ENCODE data around the gene SNRNP200. TPM values are rescaled to one million over a fixed set of nuclear protein-coding genes. Genes with fewer than 3 reads are reported as not detected.
"Not testable (repeated sequence)": the region's sequence is repeated elsewhere in the genome, so short reads cannot be mapped to it uniquely, and the experiment has no call there.

Gene SNRNP200
- total RNA-seq, 2 donors from 2014 or later = 190 to 211 TPM

DNA sequence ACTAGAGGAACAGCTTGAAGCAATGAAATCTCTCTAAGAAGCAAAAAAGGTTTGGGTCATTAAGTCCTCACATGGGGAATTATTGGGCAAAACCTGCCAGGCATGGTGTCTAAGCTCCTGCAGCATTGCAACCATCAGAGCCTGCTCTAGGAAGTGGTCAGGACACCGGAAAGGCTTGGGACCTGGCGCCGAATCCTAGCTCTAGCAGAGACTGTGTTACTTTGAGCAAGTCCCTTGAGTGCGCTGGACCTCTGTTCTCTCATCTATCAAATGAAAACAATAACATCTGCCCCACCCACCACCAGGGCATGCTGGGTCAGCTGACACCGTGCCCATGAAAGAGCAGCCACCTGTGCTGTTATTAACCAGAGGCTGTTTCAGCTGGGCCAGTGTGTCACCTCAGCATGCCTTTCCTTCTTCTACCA is 45.8 kb downstream of the SNRNP200 start:
- no peaks in the 10 kb centered on the region for H3K9me3 ChIP-seq (ENCODE audit: control insufficient read depth, low read length)
- H3K4me1 Mint-ChIP-seq = peaks cover 10% of the 10 kb centered on the region
- H3K4me3 ChIP-seq (ENCODE audit: low read length) = no peak overlapping the region
- TF ChIP-seq, protein P1, sequence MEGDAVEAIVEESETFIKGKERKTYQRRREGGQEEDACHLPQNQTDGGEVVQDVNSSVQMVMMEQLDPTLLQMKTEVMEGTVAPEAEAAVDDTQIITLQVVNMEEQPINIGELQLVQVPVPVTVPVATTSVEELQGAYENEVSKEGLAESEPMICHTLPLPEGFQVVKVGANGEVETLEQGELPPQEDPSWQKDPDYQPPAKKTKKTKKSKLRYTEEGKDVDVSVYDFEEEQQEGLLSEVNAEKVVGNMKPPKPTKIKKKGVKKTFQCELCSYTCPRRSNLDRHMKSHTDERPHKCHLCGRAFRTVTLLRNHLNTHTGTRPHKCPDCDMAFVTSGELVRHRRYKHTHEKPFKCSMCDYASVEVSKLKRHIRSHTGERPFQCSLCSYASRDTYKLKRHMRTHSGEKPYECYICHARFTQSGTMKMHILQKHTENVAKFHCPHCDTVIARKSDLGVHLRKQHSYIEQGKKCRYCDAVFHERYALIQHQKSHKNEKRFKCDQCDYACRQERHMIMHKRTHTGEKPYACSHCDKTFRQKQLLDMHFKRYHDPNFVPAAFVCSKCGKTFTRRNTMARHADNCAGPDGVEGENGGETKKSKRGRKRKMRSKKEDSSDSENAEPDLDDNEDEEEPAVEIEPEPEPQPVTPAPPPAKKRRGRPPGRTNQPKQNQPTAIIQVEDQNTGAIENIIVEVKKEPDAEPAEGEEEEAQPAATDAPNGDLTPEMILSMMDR (conservative IDR thresholded peaks at IDR 0.05) = no peak
- H3K27me3 Mint-ChIP-seq (ENCODE audit: insufficient read depth) = no peaks in the 10 kb centered on the region
- WGBS, 2 experiments (ENCODE audit: insufficient coverage in 1 of 2, insufficient read length in 1 of 2) = 95 to 96% methylated on average over 5 of the region's 5 CpGs
- H3K9me3 Mint-ChIP-seq = no peaks in the 10 kb centered on the region
- peaks cover 22% of the 10 kb centered on the region for H3K36me3 Mint-ChIP-seq (ENCODE audit: low read depth)
- H3K27me3 ChIP-seq (ENCODE audit: control insufficient read depth, insufficient read depth, low read length, poor library complexity, severe bottlenecking) = no peaks in the 10 kb centered on the region
- no peak overlapping the region for H3K9ac ChIP-seq (ENCODE audit: extremely low read depth, low read length, poor library complexity, severe bottlenecking)
- H3K4me3 Mint-ChIP-seq = no peak overlapping the region
- H3K4me1 ChIP-seq (ENCODE audit: control insufficient read depth, insufficient read depth, low read length) = peaks cover 5% of the 10 kb centered on the region
- DNase-seq = no peak
- no peak overlapping the region for H3K27ac Mint-ChIP-seq
- peaks cover 41% of the 10 kb centered on the region for H3K36me3 ChIP-seq (ENCODE audit: control insufficient read depth, insufficient read depth, low read length)
- H3K27ac ChIP-seq (ENCODE audit: low read depth, low read length) = no peak overlapping the region

DNA sequence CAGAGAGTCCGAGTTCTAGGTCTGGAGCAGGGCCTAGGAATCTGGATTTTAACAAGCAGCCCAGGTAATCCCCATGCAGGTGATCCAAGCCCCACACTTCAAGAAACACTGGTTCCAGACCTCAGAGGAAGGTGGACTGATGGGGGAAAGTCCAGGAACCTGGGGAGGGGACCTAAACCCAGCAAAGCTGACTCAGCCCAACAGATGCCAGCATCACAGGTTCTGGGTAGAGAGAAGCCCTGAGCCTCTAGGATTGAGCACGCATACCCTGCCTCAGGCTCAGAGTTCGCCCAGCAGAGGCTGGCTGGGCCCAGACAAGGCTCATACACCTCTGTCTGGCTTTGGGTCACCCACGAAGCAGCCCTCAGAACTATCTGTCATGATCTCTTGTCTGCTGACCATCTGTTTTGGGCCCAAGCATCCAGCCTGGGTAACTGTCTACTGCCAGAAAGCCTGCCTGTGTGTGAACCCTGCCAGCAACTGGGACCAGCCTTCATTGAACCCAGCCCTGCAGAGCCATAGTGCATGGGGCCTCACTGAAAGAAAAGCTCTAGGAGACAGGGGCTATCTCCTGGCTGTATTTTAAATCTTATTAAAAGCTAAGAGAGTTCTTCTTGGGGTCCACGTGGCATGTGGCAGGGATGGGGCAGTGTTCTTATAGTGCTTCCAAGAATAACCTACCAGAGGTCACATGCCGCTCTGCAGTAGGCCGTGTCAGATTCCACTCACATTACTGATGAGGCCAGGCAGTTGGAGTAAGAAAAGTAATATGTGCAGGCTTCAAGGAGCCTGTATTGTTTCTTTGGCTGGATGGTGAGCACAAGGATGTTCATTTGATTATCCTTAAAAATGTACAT is 47.0 kb downstream of the SNRNP200 start:
- Mint-ChIP-seq H3K4me1 (peaks cover 7% of the 10 kb centered on the region), H3K4me3 (no peak overlapping the region)

DNA sequence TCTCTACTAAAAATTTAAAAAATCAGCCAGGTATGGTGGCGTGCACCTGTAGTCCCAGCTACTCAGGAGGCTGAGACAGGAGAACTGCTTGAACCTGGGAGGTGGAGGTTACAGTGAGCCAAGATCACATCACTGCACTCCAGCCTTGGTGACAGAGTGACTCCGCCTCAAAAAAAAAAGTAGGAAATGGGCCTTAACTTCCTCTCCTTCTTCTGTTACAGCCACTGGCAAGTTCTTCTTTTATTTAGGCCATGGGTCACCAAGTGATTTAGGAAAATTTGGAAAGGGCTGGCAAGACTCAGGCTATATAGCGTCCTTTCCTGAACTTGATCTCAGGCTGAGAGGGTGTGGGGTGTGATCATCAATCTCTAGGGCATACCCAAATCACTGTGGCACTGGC is 47.6 kb downstream of the SNRNP200 start:
- H3K4me1 Mint-ChIP-seq; H3K27ac Mint-ChIP-seq; H3K27me3 Mint-ChIP-seq (ENCODE audit: insufficient read depth); H3K27me3 ChIP-seq (ENCODE audit: control insufficient read depth, insufficient read depth, low read length, poor library complexity, severe bottlenecking); H3K27ac ChIP-seq (ENCODE audit: low read depth, low read length); H3K4me3 Mint-ChIP-seq; H3K9me3 ChIP-seq (ENCODE audit: control insufficient read depth, low read length); H3K4me1 ChIP-seq (ENCODE audit: control insufficient read depth, insufficient read depth, low read length); H3K9me3 Mint-ChIP-seq; DNase-seq; H3K9ac ChIP-seq (ENCODE audit: extremely low read depth, low read length, poor library complexity, severe bottlenecking); H3K4me3 ChIP-seq (ENCODE audit: low read length): not testable (repeated sequence)
- WGBS, 2 experiments (ENCODE audit: insufficient coverage in 1 of 2, insufficient read length in 1 of 2) = 92 to 100% methylated on average over 2 to 3 of the region's 3 CpGs
- H3K36me3 ChIP-seq (ENCODE audit: control insufficient read depth, insufficient read depth, low read length) = peaks cover 44% of the 10 kb centered on the region
- peaks cover 37% of the 10 kb centered on the region for H3K36me3 Mint-ChIP-seq (ENCODE audit: low read depth)

More for the DNA sequence above, 47.0 kb downstream of the SNRNP200 start:
- H3K9me3 Mint-ChIP-seq = no peaks in the 10 kb centered on the region
- peaks cover 31% of the 10 kb centered on the region for H3K36me3 Mint-ChIP-seq (ENCODE audit: low read depth)
- H3K9ac ChIP-seq (ENCODE audit: extremely low read depth, low read length, poor library complexity, severe bottlenecking) = no peak overlapping the region
- no peak overlapping the region for H3K27ac Mint-ChIP-seq
- H3K36me3 ChIP-seq (ENCODE audit: control insufficient read depth, insufficient read depth, low read length) = peaks cover 41% of the 10 kb centered on the region
- H3K27ac ChIP-seq (ENCODE audit: low read depth, low read length) = no peak overlapping the region
- no peaks in the 10 kb centered on the region for H3K27me3 ChIP-seq (ENCODE audit: control insufficient read depth, insufficient read depth, low read length, poor library complexity, severe bottlenecking)
- TF ChIP-seq, protein P1 (conservative IDR thresholded peaks at IDR 0.05) = no peak
- H3K9me3 ChIP-seq (ENCODE audit: control insufficient read depth, low read length) = no peaks in the 10 kb centered on the region
- 94 to 95% methylated on average over 7 of the region's 7 CpGs for WGBS, 2 experiments (ENCODE audit: insufficient coverage in 1 of 2, insufficient read length in 1 of 2)
- H3K4me3 ChIP-seq (ENCODE audit: low read length) = no peak overlapping the region
- no peaks in the 10 kb centered on the region for H3K27me3 Mint-ChIP-seq (ENCODE audit: insufficient read depth)
- no peak for DNase-seq
- no peaks in the 10 kb centered on the region for H3K4me1 ChIP-seq (ENCODE audit: control insufficient read depth, insufficient read depth, low read length)

Data from endodermal cell (in vitro differentiated cells).